ENCODE measurements around the gene SPDYE3.
"Not testable (repeated sequence)": the region's sequence is repeated elsewhere in the genome, so short reads cannot be mapped to it uniquely, and the experiment has no call there.

DNA sequence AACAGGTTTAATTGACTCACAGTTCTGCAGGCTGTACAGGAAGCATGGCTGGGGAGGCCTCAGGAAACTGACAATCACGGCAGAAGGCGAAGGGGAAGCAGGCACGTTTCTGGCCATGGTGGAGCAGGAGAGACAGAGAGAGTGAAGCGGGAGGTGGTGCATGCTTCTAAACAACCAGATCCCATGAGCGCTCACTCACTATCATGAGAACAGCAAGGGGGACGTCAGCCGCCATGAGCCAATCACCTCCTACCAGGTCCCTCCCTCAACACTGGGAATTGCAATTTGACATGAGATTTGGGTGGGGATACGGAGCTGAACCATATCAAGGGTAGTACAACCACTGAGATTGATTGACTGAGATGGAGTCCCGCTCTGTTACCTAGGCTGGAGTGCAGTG, 18.2 kb downstream of the SPDYE3 start:
- TF ChIP-seq POLR2AphosphoS5 (IDR thresholded peaks at IDR 0.05); POLR2A (IDR thresholded peaks at IDR 0.05; ENCODE audit: low read depth); CTCF (IDR thresholded peaks at IDR 0.05): not testable (repeated sequence)

Measured in esophagus muscularis mucosa (tissue), 3 donors.